ENCODE measurements around the gene KIR3DL3.
"Not testable (repeated sequence)": the region's sequence is repeated elsewhere in the genome, so short reads cannot be mapped to it uniquely, and the experiment has no call there.

Gene KIR3DL3

DNA sequence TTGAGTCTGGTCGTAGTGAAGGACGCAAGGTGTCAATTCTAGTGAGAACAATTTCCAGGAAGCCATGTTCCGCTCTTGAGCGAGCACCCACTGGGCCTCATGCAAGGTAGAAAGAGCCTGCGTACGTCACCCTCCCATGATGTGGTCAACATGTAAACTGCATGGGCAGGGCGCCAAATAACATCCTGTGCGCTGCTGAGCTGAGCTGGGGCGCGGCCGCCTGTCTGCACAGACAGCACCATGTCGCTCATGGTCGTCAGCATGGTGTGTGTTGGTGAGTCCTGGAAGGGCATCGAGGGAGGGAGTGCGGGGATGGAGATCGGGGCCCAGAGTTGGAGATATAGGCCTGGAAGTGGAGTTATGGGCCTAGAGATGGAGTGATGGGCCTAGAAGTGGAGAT, 14.1 kb downstream of the KIR3DL3 start, which contains the start of gene KIR2DL3:
Gene KIR2DL3, plus strand, starts transcription at position 208 of the 400 bp plus-strand sequence. Its CDS starts 33 bp downstream, at position 241.
- not testable (repeated sequence) for ATAC-seq

- no peak for ATAC-seq
Observed at GRCh38 chr19:54738715-54739114, 14.5 kb downstream of the KIR3DL3 start.

DNA sequence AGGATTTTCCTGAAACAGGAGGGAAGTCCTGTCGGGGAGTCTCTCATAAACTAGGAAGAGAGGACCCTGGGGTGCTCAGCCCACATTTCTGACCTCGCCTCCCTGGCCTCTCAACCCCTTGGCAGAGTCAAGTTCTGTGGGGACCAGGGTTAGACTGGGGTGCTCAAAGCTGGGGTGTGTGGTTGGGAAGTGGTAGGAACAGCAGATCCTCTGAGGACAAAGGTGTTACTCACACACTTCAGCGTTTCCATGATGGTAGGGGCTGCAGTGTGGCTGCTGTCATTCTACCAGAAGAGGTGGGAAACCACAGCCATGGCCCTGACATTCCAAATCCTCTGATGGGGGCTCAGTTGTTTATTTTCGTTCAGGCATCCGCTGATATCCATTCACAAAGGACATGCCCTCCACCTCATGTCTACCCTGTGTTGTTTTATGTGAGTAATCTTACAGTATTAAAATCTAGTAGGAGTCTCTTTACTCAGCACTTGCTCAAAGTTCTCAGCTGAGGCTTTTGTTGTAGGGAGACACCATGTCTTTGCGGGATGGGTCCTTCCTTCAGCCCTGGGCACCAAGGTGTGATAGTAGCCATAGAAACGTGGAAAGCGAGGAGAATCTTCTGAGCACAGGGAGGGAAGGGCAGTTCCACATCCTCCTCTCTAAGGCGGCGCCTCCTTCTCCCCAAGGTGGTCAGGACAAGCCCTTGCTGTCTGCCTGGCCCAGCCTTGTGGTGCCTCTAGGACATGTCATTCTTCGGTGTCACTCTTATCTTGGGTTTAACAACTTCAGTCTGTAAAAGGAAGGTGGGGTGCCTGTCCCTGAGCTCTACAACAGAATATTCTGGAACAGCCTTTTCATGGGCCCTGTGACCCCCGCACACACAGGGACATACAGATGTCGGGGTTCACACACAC, 15.6 kb downstream of the KIR3DL3 start:
- no peak for ATAC-seq

DNA sequence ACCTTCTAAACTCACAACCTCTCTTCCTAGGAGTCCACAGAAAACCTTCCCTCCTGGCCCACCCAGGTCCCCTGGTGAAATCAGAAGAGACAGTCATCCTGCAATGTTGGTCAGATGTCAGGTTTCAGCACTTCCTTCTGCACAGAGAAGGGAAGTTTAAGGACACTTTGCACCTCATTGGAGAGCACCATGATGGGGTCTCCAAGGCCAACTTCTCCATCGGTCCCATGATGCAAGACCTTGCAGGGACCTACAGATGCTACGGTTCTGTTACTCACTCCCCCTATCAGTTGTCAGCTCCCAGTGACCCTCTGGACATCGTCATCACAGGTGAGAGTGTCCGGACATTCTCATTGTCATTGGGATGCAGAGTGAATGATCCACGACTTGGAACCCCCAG, 17.7 kb downstream of the KIR3DL3 start:
- ATAC-seq = not testable (repeated sequence)

DNA sequence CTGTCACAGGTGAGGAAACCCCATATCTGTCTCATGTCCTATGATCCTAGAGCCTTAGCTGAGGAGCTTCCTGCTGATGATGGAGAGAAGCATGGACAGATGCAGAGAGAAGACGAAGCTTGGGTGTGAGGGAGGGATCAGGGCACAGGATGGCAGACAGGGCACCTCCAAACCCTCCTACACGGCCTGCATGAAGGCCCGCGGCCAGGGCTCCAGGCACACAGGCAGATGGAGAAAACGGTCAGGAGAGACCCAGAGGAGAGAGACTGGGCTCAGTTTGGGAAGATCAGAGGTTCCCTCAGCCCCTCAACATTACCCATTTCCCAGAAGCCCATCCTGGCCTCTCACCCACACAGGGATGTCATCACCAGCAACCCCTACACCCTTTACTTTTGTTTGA, 19.8 kb downstream of the KIR3DL3 start:
- ATAC-seq = not testable (repeated sequence)

DNA sequence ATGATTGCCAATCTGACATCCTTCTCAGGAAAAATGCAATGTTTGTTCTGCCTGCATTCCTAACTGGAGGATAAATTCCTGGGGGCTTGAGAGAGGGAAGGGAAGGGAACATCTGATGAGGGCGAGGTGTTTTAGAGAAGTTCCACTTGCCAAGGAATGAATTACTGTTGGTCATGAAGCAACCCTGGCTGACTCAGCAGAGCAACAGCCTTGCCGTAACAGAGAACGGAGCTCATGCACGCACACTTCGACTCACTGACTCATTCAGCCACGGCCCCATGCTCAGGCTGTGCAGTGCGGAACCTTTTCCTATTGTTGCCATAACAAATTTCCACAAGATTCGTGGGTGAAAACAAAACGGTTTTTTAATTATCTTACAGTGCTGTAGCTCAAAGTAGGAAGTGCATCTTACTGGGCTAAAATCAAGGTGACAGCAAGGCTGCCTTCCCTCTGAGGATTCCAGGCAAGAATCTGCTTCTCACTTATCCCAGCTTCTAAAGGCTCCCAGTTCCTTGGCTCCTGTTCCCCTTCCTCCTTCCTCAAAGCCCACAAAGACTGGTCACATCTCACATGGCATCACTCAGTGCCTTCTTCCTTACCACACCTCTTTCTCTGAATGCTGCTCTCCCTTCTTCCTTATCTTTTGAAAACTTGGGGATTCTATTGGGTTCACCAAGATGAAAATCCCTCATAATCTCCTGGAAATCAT, 23.5 kb downstream of the KIR3DL3 start:
- ATAC-seq = not testable (repeated sequence)

GRCh38 chr19:54750276-54750675, 26.0 kb downstream of the KIR3DL3 start:
- not testable (repeated sequence) for ATAC-seq

GRCh38 chr19:54756204-54757110, 32.2 kb downstream of the KIR3DL3 start:
- not testable (repeated sequence) for ATAC-seq

- ATAC-seq = not testable (repeated sequence)
Observed at GRCh38 chr19:54758577-54758976, 34.3 kb downstream of the KIR3DL3 start.

DNA sequence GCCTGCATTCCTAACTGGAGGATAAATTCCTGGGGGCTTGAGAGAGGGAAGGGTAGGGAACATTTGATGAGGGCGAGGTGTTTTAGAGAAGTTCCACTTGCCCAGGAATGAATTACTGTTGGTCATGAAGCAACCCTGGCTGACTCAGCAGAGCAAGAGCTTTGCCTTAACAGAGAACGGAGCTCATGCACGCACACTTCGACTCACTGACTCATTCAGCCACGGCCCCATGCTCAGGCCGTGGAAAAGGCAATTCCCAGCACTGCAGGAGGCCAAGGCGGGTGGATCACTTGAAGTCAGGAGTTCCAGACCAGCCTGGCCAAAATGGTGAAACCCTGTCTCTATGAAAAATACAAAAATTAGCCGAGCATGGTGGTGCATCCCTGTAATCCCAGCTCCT, 40.0 kb downstream of the KIR3DL3 start:
- ATAC-seq = not testable (repeated sequence)

- not testable (repeated sequence) for ATAC-seq
Observed at GRCh38 chr19:54766464-54766863, 42.2 kb downstream of the KIR3DL3 start.

GRCh38 chr19:54769646-54770045, 45.4 kb downstream of the KIR3DL3 start, which contains the start of gene KIR2DL1:
Gene KIR2DL1 (plus strand): TSS chr19:54769793. CDS start chr19:54769851, 58 bp downstream.
- not testable (repeated sequence) for ATAC-seq

DNA sequence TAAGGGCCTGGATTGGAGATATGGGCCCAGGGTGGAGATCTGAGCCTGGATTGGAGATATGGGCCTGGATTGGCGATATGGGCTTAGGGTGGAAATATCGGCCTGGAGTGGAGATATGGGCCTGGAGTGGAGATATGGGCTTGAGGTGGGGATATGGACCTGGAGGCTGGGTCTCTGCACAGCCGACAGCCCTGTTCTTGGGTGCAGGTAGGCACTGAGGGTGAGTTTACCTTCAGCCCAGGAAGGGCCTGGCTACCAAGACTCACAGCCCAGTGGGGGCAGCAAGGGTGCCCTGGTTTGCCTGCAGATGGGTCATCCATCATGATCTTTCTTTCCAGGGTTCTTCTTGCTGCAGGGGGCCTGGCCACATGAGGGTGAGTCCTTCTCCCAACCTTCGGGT, 46.3 kb downstream of the KIR3DL3 start:
- not testable (repeated sequence) for ATAC-seq

DNA sequence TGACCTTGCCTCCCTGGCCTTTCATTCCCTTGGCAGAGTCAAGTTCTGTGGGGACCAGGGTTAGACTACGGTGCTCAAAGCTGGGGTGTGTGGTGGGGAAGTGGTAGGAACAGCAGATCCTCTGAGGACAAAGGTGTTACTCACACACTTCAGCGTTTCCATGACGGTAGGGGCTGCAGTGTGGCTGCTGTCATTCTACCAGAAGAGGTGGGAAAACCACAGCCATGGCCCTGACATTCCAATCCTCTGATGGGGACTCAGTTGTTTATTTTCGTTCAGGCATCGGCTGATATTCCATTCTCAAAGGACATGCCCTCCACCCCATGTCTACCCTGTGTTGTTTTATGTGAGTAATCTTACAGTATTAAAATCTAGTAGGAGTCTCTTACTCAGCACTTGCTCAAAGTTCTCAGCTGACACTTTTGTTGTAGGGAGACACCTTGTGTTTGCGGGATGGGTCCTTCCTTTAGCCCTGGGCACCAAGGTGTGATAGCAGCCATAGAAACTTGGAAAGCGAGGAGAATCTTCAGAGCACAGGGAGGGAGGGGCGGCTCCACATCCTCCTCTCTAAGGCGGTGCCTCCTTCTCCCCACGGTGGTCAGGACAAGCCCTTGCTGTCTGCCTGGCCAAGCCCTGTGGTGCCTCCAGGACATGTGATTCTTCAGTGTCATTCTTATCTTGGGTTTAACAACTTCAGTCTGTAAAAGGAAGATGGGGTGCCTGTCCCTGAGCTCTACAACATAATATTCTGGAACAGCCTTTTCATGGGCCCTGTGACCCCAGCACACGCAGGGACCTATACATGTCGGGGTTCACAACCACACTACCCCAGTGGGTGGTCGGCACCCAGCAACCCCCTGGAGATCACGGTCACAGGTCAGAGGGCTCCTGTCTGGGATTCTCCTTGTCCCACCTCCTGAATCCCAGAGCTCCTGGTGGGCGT, 47.0 kb downstream of the KIR3DL3 start:
- not testable (repeated sequence) for ATAC-seq

GRCh38 chr19:54772666-54773065, 48.4 kb downstream of the KIR3DL3 start:
- ATAC-seq = not testable (repeated sequence)

DNA sequence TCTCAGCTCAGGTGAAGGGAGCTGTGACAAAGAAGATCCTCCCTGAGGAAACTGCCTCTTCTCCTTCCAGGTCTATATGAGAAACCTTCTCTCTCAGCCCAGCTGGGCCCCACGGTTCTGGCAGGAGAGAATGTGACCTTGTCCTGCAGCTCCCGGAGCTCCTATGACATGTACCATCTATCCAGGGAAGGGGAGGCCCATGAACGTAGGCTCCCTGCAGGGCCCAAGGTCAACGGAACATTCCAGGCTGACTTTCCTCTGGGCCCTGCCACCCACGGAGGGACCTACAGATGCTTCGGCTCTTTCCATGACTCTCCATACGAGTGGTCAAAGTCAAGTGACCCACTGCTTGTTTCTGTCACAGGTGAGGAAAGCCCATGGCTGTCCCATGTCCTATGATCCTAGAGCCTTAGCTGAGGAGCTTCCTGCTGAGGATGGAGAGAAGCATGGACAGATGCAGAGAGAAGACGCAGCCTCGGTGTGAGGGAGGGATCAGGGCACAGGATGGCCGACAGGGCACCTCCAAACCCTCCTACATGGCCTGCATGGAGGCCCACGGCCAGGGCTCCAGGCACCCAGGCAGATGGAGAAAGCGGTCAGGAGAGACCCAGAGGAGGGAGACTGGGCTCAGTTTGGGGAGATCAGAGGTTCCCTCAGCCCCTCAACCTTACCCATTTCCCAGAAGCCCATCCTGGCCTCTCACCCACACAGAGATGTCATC, 51.0 kb downstream of the KIR3DL3 start:
- not testable (repeated sequence) for ATAC-seq

DNA sequence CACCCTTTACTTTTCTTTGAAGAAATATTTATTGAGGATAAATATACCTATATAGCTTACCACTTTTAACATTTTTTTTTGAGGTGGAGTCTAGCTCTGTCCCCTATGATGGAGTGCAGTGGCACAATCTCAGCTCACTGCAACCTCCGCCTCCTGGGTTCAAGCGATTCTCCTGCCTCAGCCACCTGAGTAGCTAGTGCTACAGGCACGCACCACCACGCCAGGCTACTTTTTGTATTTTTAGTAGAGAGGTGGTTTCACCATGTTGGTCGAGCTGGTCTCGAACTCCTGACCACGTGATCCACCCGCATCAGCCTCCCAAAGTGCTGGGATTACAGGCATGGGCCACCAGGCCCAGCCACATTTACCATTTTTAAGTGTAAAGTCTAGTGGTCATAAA, 51.6 kb downstream of the KIR3DL3 start:
- ATAC-seq = not testable (repeated sequence)

GRCh38 chr19:54777851-54778250, 53.6 kb downstream of the KIR3DL3 start:
- not testable (repeated sequence) for ATAC-seq

DNA sequence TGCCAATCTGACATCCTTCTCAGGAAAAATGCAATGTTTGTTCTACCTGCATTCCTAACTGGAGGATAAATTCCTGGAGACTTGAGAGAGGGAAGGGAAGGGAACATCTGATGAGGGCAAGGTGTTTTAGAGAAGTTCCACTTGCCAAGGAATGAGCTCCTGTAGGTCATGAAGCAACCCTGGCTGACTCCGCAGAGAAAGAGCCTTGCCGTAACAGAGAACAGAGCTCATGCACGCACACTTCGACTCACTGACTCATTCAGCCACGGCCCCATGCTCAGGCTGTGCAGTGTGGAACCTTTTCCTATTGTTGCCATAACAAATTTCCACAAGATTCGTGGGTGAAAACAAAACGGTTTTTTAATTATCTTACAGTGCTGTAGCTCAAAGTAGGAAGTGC, 54.7 kb downstream of the KIR3DL3 start:
- ATAC-seq = not testable (repeated sequence)

GRCh38 chr19:54782916-54783315, 58.7 kb downstream of the KIR3DL3 start:
- not testable (repeated sequence) for ATAC-seq

Measured in activated CD4-positive, CD25-positive, alpha-beta regulatory T cell treated with anti-CD3 and anti-CD28 coated beads, Interleukin-2, amount 50 U/mL, for 24 hours (primary cell).